Neutrophil (primary cell): ENCODE results near the gene FAM180A.

Experiments used
- H3K27ac ChIP-seq: fragments of 200-600 bp; sonication (generic); 2 replicates; pipeline ENCODE4 v1.5.1; 2016; ENCODE audit warnings: mild to moderate bottlenecking, moderate library complexity
- H3K27me3 ChIP-seq: fragments of 200-600 bp; sonication (generic); 2 replicates; pipeline ENCODE4 v1.6.0; 2016; ENCODE audit warnings: mild to moderate bottlenecking
- H3K36me3 ChIP-seq: fragments of 200-600 bp; sonication (generic); 2 replicates; pipeline ENCODE4 v1.5.1; 2017
- H3K4me1 ChIP-seq, 2 experiments: fragments of 200-600 bp in 1 of 2; sonication (generic) in 1 of 2; 1 replicate in 1 of 2; 2 replicates in 1 of 2; pipeline versions ENCODE4 v1.5.1 to v1.6.1; 2013 to 2016; ENCODE audit warnings: low read depth in 1 of 2, low read length in 1 of 2, mild to moderate bottlenecking in 1 of 2, moderate library complexity in 1 of 2; ENCODE audit not compliant: control insufficient read depth in 1 of 2, insufficient read depth in 1 of 2
- H3K4me3 ChIP-seq, 2 experiments: fragments of 200-600 bp in 1 of 2; sonication (generic) in 1 of 2; 1 replicate in 1 of 2; 2 replicates in 1 of 2; pipeline ENCODE4 v1.5.1; 2013 to 2016; ENCODE audit warnings: low read depth in 1 of 2, low read length in 1 of 2, mild to moderate bottlenecking in 1 of 2, moderate library complexity in 1 of 2
- H3K9me3 ChIP-seq: fragments of 200-600 bp; sonication (generic); 2 replicates; pipeline ENCODE4 v1.5.1; 2016
- CTCF ChIP-seq: fragments of 200-600 bp; sonication (generic); IDR thresholded peaks from 2 replicates; pipeline ENCODE4 v1.5.1; 2016; ENCODE audit warnings: antibody characterized with exemption

Gene FAM180A

DNA sequence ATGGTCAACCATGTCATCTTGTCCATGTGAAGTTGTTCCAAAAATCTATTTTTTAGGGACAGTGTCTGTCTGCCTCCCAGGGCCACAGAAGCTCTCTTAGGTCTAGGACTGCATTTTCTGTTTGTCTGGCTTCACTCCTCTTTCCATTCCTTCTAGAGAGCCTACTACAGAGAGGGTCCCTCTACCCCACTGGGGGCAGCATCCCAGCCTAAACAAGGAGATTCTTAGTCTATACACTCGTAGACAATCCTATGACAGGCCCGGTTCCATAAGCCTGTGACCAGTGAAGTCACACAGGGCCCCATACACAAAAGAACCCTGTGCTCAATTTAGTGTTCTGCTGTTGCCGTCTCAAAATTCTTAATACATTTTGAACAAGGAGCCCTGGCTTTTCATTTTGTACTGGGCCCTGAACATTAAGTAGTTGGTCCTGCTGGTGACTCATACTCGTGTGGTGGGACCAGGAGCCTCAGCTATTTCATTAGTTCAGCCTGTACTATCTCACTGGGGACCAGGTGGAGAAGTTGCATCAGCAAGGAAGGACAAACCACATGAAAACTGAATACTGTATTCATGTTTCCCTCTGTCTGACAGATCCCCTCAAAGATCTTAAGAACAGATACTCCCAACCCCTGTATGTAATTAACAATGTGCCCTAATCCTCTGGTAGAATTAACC, 23.5 kb upstream of the FAM180A start:
- H3K27ac ChIP-seq, result no peak overlapping the region
- TF ChIP-seq CTCF, result no peak
- no peaks in the 10 kb centered on the region for H3K9me3 ChIP-seq
- H3K27me3 ChIP-seq, result peaks cover 3% of the 10 kb centered on the region
- H3K36me3 ChIP-seq, result no peaks in the 10 kb centered on the region
- H3K4me3 ChIP-seq, result no peak overlapping the region
- H3K4me1 ChIP-seq, result no peaks in the 10 kb centered on the region

DNA sequence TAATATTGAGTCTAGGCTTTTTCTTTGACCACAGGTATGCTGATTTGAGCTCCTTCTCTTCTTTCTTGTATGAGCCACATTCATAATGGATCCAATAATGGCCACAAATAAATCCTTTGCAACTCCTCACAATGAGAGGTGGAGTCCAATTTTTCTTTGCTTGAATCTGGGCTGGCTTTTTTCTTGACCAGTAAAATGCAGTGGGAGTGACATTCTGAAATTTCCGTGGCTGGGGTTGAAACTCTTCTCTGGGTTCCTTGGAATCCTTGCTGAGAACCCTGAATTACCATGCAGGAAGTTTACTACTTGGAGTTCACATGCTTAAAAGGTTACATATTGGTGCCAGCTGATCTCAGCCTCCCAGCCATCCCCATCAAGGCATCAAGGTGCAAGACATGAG, 22.4 kb upstream of the FAM180A start:
- Histone ChIP-seq H3K36me3 (no peaks in the 10 kb centered on the region), H3K9me3 (no peaks in the 10 kb centered on the region), H3K4me1 (no peaks in the 10 kb centered on the region), H3K27me3 (peaks cover 13% of the 10 kb centered on the region), H3K27ac (no peak overlapping the region), H3K4me3 (no peak overlapping the region)
- TF ChIP-seq CTCF, result no peak

DNA sequence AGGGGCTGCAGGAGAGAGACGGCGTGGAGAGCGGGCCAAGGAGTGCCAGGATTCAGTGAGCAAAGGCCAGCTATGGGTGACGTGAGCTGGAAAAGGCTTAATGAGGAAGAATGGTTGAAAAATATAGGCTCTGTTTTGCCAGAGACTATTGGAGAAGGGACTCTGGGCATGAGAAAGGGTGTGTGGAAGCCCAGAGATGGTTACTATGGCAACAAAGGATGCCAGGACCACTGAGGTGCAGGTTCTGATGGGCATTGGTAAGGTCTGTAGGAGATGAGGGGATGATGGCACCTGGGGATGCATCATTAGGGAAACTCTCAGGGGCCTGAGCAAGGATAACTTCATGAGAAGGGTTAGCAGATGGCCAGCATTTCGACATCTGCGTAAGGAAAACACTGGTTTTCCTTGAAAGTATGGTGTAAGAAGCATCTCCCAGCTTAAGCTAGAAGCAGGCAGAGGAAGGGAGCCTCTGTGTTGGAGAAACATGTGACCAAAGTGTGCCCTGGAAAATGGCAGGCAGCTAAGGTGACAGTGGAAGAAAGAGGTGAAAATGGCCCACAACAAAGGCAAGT, 21.6 kb upstream of the FAM180A start:
- no peak overlapping the region for H3K4me3 ChIP-seq
- H3K9me3 ChIP-seq, result no peaks in the 10 kb centered on the region
- H3K27me3 ChIP-seq, result peaks cover 20% of the 10 kb centered on the region
- no peak overlapping the region for H3K27ac ChIP-seq
- H3K36me3 ChIP-seq, result no peaks in the 10 kb centered on the region
- no peaks in the 10 kb centered on the region for H3K4me1 ChIP-seq
- no peak for TF ChIP-seq CTCF

DNA sequence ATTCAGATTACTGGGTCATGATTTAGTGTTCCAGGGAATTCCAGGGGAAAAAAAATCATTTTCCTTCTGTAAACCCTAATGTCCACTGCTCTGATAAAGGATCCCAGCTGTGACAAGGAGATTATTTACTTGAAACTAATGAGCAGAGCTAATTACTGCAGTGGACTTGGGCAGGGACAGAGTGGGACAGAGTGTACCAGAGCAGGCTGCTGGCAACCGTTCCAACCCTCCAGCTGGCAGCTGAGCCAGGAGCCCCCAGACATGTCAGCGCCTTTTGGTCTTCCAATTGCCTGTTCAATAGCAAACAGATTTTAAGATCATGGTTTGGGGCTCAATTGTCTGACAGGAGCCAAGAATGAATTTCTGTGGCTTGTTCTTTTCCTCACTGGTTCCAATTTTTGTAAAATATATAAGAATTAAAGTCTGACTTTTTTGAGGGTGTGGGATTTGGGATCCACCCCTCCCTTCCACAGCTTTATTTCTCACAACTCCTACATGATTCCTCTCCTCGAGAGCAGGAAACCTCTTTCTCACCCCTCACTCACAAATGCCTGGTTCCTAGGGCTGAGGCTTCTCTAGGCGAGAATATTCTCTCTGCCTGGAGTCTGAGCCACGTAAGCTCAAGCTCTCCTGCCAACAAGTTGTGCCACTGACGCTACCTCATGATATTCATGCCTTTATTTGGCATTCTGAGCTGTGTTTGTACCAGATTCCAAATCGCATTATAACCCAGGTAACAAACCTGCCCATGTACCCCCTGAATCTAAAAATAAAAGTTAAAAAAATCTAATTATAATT, 20.6 kb upstream of the FAM180A start:
- H3K27ac ChIP-seq, result no peak overlapping the region
- H3K36me3 ChIP-seq, result no peaks in the 10 kb centered on the region
- no peaks in the 10 kb centered on the region for H3K9me3 ChIP-seq
- peaks cover 21% of the 10 kb centered on the region for H3K27me3 ChIP-seq
- no peaks in the 10 kb centered on the region for H3K4me1 ChIP-seq
- no peak for TF ChIP-seq CTCF
- H3K4me3 ChIP-seq, result no peak overlapping the region

- H3K27me3 ChIP-seq, result peaks cover 21% of the 10 kb centered on the region
- no peak for TF ChIP-seq CTCF
- no peak overlapping the region for H3K4me3 ChIP-seq
Observed at GRCh38 chr7:135768467-135768866, 19.9 kb upstream of the FAM180A start.

More at GRCh38 chr7:135768467-135768866, 19.9 kb upstream of the FAM180A start:
- Histone ChIP-seq H3K36me3 (no peaks in the 10 kb centered on the region), H3K27ac (no peak overlapping the region), H3K9me3 (no peaks in the 10 kb centered on the region), H3K4me1 (no peaks in the 10 kb centered on the region)
